Suprapubic skin (tissue), 3 donors: ENCODE data around the gene PAPSS2.

ENCODE experiments used
- POLR2A ChIP-seq, 2 donors: fragments of 450-650 bp; IDR thresholded peaks; one replicate each; pipeline ENCODE4 v1.6.1; 2017; ENCODE audit warnings: antibody characterized with exemption in 2 of 2, mild to moderate bottlenecking in 2 of 2, moderate library complexity in 2 of 2
- TF ChIP-seq, protein P1 (sequence below), 2 donors: fragments of 200-600 bp in 1 of 2; fragments of 450-650 bp in 1 of 2; sonication (generic) in 1 of 2; IDR thresholded peaks; one replicate each; pipeline ENCODE4 v1.5.1; 2016 to 2019; ENCODE audit warnings: antibody characterized with exemption in 2 of 2, mild to moderate bottlenecking in 1 of 2, moderate library complexity in 1 of 2

DNA sequence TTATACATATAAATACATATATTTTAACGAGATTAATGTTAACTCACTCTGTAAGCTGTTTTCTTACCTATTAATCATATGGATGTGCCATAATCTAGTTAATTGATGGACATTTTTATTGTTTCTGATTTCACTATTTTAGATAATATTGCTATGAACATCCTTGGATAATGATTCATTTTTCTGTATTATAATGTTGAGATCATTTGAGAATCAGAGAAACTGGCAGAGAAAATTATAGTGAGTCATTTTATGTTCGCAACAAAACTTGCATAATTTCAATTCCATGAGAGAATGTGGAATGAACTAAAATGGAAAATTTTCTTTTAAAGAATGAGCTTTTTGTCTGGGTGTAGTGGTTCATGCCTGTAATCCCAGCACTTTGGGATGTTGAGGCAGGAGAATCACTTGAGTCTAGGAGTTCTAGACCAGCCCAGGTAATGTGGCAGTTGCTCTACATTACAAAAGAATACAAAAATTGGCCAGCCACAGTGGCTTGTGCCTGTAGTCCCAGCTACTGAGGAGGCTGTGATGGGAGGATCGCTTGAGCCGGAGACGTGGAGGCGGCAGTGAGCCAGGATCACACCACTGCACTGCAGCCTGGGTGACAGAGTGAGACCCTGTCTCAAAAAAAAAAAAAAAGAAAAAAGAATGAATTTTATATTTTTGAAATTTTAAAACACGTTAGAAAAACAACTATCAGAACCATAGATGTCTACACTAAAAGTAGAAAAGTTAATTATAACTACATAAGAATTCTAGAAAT is 40.5 kb downstream of the PAPSS2 start:
- no peak for TF ChIP-seq POLR2A (IDR thresholded peaks at IDR 0.05)
- TF ChIP-seq, protein P1, sequence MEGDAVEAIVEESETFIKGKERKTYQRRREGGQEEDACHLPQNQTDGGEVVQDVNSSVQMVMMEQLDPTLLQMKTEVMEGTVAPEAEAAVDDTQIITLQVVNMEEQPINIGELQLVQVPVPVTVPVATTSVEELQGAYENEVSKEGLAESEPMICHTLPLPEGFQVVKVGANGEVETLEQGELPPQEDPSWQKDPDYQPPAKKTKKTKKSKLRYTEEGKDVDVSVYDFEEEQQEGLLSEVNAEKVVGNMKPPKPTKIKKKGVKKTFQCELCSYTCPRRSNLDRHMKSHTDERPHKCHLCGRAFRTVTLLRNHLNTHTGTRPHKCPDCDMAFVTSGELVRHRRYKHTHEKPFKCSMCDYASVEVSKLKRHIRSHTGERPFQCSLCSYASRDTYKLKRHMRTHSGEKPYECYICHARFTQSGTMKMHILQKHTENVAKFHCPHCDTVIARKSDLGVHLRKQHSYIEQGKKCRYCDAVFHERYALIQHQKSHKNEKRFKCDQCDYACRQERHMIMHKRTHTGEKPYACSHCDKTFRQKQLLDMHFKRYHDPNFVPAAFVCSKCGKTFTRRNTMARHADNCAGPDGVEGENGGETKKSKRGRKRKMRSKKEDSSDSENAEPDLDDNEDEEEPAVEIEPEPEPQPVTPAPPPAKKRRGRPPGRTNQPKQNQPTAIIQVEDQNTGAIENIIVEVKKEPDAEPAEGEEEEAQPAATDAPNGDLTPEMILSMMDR (IDR thresholded peaks at IDR 0.05): no peak
